IPS-18a (cell line): ENCODE measurements around the gene ISOC2.
A peak's percentile ranks its signal among the peaks of the same experiment; 100 is the strongest.

Experiments
- H3K27ac ChIP-seq: one replicate; pipeline ENCODE4 v1.5.1; 2013; ENCODE audit warnings: low read length
- H3K27me3 ChIP-seq: one replicate; pipeline ENCODE4 v1.6.1; 2013; ENCODE audit warnings: mild to moderate bottlenecking, low read length; ENCODE audit not compliant: control insufficient read depth, insufficient read depth
- H3K36me3 ChIP-seq: one replicate; pipeline ENCODE4 v1.6.1; 2013; ENCODE audit warnings: low read depth, low read length; ENCODE audit not compliant: control insufficient read depth
- H3K4me1 ChIP-seq: one replicate; pipeline ENCODE4 v1.6.1; 2013; ENCODE audit warnings: low read depth, low read length; ENCODE audit not compliant: control insufficient read depth
- H3K4me3 ChIP-seq: one replicate; pipeline ENCODE4 v1.5.1; 2013; ENCODE audit warnings: low read length
- H3K9ac ChIP-seq: one replicate; pipeline ENCODE4 v1.6.1; 2013; ENCODE audit warnings: mild to moderate bottlenecking, low read length, moderate library complexity
- H3K9me3 ChIP-seq: one replicate; pipeline ENCODE4 v1.6.1; 2013; ENCODE audit warnings: low read depth, low read length; ENCODE audit not compliant: control insufficient read depth

Gene ISOC2

GRCh38 chr19:55459950-55460657 is 1.3 kb downstream of the ISOC2 start:
- H3K9ac ChIP-seq: peak overlapping the region; percentile 42
- H3K4me3 ChIP-seq: peak overlapping the region; percentile 86
- H3K9me3 ChIP-seq: no peaks in the 10 kb centered on the region
- no peaks in the 10 kb centered on the region for H3K36me3 ChIP-seq
- H3K27me3 ChIP-seq: peaks cover 8% of the 10 kb centered on the region
- no peak overlapping the region for H3K27ac ChIP-seq
- peaks cover 5% of the 10 kb centered on the region for H3K4me1 ChIP-seq

GRCh38 chr19:55459551-55459949 is 1.9 kb downstream of the ISOC2 start:
- no peak overlapping the region for H3K27ac ChIP-seq
- no peak overlapping the region for H3K9ac ChIP-seq
- peaks cover 5% of the 10 kb centered on the region for H3K27me3 ChIP-seq

GRCh38 chr19:55457683-55458457 is 3.6 kb downstream of the ISOC2 start:
- no peaks in the 10 kb centered on the region for H3K9me3 ChIP-seq
- no peak overlapping the region for H3K27ac ChIP-seq
- H3K4me3 ChIP-seq: no peak overlapping the region
- H3K4me1 ChIP-seq: peaks cover 5% of the 10 kb centered on the region
- H3K36me3 ChIP-seq: no peaks in the 10 kb centered on the region
- H3K9ac ChIP-seq: no peak overlapping the region
- H3K27me3 ChIP-seq: no peaks in the 10 kb centered on the region

More at GRCh38 chr19:55459551-55459949, 1.9 kb downstream of the ISOC2 start:
- Histone ChIP-seq H3K36me3 (no peaks in the 10 kb centered on the region), H3K9me3 (no peaks in the 10 kb centered on the region), H3K4me1 (peaks cover 5% of the 10 kb centered on the region), H3K4me3 (no peak overlapping the region)

- Histone ChIP-seq H3K4me3 (no peak overlapping the region), H3K9ac (no peak overlapping the region), H3K36me3 (no peaks in the 10 kb centered on the region), H3K27me3 (peaks cover 13% of the 10 kb centered on the region), H3K9me3 (no peaks in the 10 kb centered on the region), H3K4me1 (peaks cover 5% of the 10 kb centered on the region), H3K27ac (no peak overlapping the region)
These were observed 5.1 kb downstream of the ISOC2 start for GRCh38 chr19:55456347-55456746.

- H3K9me3 ChIP-seq: no peaks in the 10 kb centered on the region
- peaks cover 5% of the 10 kb centered on the region for H3K4me1 ChIP-seq
- H3K27me3 ChIP-seq: peaks cover 19% of the 10 kb centered on the region
- H3K9ac ChIP-seq: no peak overlapping the region
- H3K27ac ChIP-seq: no peak overlapping the region
- no peaks in the 10 kb centered on the region for H3K36me3 ChIP-seq
- H3K4me3 ChIP-seq: no peak overlapping the region
These were observed 5.7 kb downstream of the ISOC2 start for GRCh38 chr19:55455576-55456235.

- H3K36me3 ChIP-seq: no peaks in the 10 kb centered on the region
- no peak overlapping the region for H3K4me3 ChIP-seq
- H3K9ac ChIP-seq: no peak overlapping the region
- H3K4me1 ChIP-seq: no peaks in the 10 kb centered on the region
- peaks cover 28% of the 10 kb centered on the region for H3K27me3 ChIP-seq
- no peaks in the 10 kb centered on the region for H3K9me3 ChIP-seq
- no peak overlapping the region for H3K27ac ChIP-seq
These were observed 6.6 kb downstream of the ISOC2 start for GRCh38 chr19:55454787-55455243.

GRCh38 chr19:55453511-55454260 is 7.8 kb downstream of the ISOC2 start:
- no peaks in the 10 kb centered on the region for H3K4me1 ChIP-seq
- H3K9me3 ChIP-seq: no peaks in the 10 kb centered on the region
- H3K27ac ChIP-seq: no peak overlapping the region
- no peaks in the 10 kb centered on the region for H3K36me3 ChIP-seq
- no peak overlapping the region for H3K9ac ChIP-seq
- H3K4me3 ChIP-seq: no peak overlapping the region
- peaks cover 39% of the 10 kb centered on the region for H3K27me3 ChIP-seq

GRCh38 chr19:55452749-55453346 is 8.6 kb downstream of the ISOC2 start:
- peaks cover 48% of the 10 kb centered on the region for H3K27me3 ChIP-seq
- no peak overlapping the region for H3K9ac ChIP-seq
- no peak overlapping the region for H3K27ac ChIP-seq
- no peaks in the 10 kb centered on the region for H3K36me3 ChIP-seq
- no peaks in the 10 kb centered on the region for H3K4me1 ChIP-seq
- no peaks in the 10 kb centered on the region for H3K9me3 ChIP-seq
- H3K4me3 ChIP-seq: peak overlapping the region; percentile 39

GRCh38 chr19:55451965-55452748 is 9.3 kb downstream of the ISOC2 start:
- no peaks in the 10 kb centered on the region for H3K36me3 ChIP-seq
- H3K27me3 ChIP-seq: peaks cover 54% of the 10 kb centered on the region
- H3K27ac ChIP-seq: no peak overlapping the region
- H3K9ac ChIP-seq: peak overlapping the region; percentile 28
- H3K4me1 ChIP-seq: no peaks in the 10 kb centered on the region
- H3K4me3 ChIP-seq: peak overlapping the region; percentile 39
- H3K9me3 ChIP-seq: no peaks in the 10 kb centered on the region

- Histone ChIP-seq H3K27me3 (peaks cover 62% of the 10 kb centered on the region), H3K36me3 (no peaks in the 10 kb centered on the region), H3K4me3 (peak overlapping the region; percentile 30), H3K4me1 (no peaks in the 10 kb centered on the region), H3K9ac (no peak overlapping the region), H3K9me3 (no peaks in the 10 kb centered on the region), H3K27ac (no peak overlapping the region)
These were observed 10.1 kb downstream of the ISOC2 start for GRCh38 chr19:55451163-55451964.
